ENCODE data around the gene ING5.
"Not testable (repeated sequence)": the region's sequence is repeated elsewhere in the genome, so short reads cannot be mapped to it uniquely, and the experiment has no call there.

ING5 gene

GRCh38 chr2:241742320-241742939 lies 40.6 kb downstream of the ING5 start:
- Histone ChIP-seq H3K4me1 (ENCODE audit: control insufficient read depth, insufficient read depth, low read length) (no peaks in the 10 kb centered on the region), H3K27me3 (ENCODE audit: control insufficient read depth, insufficient read depth, low read length) (no peaks in the 10 kb centered on the region), H3K9me3 (ENCODE audit: control insufficient read depth, insufficient read depth, low read depth, low read length) (no peaks in the 10 kb centered on the region), H3K4me3 (ENCODE audit: low read depth, low read length) (no peak overlapping the region), H3K9ac (ENCODE audit: low read length) (no peak overlapping the region), H3K27ac (ENCODE audit: low read depth, low read length) (no peak overlapping the region), H3K36me3 (ENCODE audit: control insufficient read depth, insufficient read depth, low read length) (peaks cover 23% of the 10 kb centered on the region)

DNA sequence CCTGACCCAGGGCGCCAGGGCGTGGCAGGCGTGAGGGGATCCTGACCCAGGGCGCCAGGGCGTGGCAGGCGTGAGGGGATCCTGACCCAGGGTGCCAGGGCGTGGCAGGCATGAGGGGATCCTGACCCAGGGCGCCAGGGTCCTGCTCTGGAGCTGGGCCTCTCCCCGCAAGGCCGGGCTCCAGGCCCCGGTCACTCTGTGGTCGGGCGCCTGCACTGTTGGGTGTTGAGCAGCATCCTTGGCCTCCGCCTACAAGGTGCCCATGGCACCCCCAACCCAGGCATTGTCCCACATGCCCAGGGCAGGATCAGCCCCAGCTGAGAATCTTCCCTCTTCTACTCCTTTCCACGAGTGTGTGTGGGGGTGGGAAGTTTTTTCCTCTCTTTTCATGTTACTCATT lies 41.2 kb downstream of the ING5 start:
- not testable (repeated sequence) for H3K9ac ChIP-seq (ENCODE audit: low read length); H3K4me1 ChIP-seq (ENCODE audit: control insufficient read depth, insufficient read depth, low read length); H3K9me3 ChIP-seq (ENCODE audit: control insufficient read depth, insufficient read depth, low read depth, low read length); H3K27me3 ChIP-seq (ENCODE audit: control insufficient read depth, insufficient read depth, low read length); H3K4me3 ChIP-seq (ENCODE audit: low read depth, low read length); H3K27ac ChIP-seq (ENCODE audit: low read depth, low read length)
- H3K36me3 ChIP-seq (ENCODE audit: control insufficient read depth, insufficient read depth, low read length): peaks cover 26% of the 10 kb centered on the region

GRCh38 chr2:241743620-241744019 lies 41.8 kb downstream of the ING5 start:
- no peaks in the 10 kb centered on the region for H3K9me3 ChIP-seq (ENCODE audit: control insufficient read depth, insufficient read depth, low read depth, low read length)
- H3K4me3 ChIP-seq (ENCODE audit: low read depth, low read length): no peak overlapping the region
- H3K27me3 ChIP-seq (ENCODE audit: control insufficient read depth, insufficient read depth, low read length): no peaks in the 10 kb centered on the region
- no peak overlapping the region for H3K27ac ChIP-seq (ENCODE audit: low read depth, low read length)
- no peak overlapping the region for H3K9ac ChIP-seq (ENCODE audit: low read length)
- H3K4me1 ChIP-seq (ENCODE audit: control insufficient read depth, insufficient read depth, low read length): no peaks in the 10 kb centered on the region
- H3K36me3 ChIP-seq (ENCODE audit: control insufficient read depth, insufficient read depth, low read length): peaks cover 26% of the 10 kb centered on the region

DNA sequence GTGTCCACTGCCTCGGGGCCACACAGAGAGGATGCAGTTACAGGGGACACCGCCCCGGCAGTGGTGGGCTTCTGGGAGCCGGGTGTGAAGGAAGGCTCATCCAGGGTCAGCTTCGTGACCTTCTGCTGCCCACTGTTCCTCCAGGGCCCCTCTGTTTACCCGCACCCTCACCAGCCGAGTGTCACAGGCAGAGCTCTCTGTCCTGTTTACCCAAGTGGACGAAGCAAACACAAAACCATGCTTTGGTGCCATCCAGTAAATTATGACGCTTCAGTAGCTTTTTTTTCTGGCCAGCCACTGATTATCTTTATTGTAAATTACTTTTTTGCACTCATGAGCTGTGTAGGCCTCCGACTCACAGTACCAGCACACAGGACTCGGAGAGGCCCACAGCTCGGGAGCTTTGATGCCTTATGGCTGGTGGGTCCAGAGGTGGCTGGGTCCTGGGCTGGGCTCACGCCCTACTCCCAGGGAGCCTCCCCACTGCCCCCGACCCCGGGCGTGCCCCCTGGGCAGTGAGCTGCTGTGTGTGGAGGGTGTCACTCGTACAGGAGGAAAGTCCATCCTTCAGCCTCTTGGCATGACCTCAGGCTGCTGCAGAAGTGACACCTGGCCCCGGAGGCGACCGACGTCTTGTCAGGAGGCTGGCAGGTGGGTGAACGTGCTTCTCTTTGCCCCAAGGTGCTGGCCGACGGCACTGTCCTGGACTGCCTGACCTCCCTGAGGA lies 42.4 kb downstream of the ING5 start:
- H3K9ac ChIP-seq (ENCODE audit: low read length): no peak overlapping the region
- no peaks in the 10 kb centered on the region for H3K27me3 ChIP-seq (ENCODE audit: control insufficient read depth, insufficient read depth, low read length)
- no peak overlapping the region for H3K27ac ChIP-seq (ENCODE audit: low read depth, low read length)
- H3K9me3 ChIP-seq (ENCODE audit: control insufficient read depth, insufficient read depth, low read depth, low read length): no peaks in the 10 kb centered on the region
- H3K4me1 ChIP-seq (ENCODE audit: control insufficient read depth, insufficient read depth, low read length): no peaks in the 10 kb centered on the region
- no peak overlapping the region for H3K4me3 ChIP-seq (ENCODE audit: low read depth, low read length)
- H3K36me3 ChIP-seq (ENCODE audit: control insufficient read depth, insufficient read depth, low read length): peaks cover 31% of the 10 kb centered on the region

DNA sequence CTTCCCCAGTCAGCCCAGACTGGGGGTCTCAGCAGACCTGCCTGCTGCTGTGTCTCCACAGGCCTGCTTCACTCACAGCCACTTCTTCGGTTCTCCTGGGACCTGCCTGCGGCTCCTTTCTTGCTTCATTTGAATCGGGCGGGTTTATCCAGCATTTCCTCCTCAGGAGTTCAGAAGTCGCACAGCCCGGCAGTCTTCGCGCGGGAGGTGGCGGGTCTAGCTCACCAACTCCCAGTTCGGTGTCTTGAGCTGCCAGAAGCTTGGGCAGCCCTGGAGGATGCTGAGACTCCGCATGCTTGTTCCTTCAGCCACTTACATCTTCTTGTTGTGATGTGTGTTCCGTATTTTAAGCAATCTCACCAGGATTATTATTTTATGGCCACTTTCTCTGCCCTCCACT lies 43.4 kb downstream of the ING5 start:
- peaks cover 32% of the 10 kb centered on the region for H3K36me3 ChIP-seq (ENCODE audit: control insufficient read depth, insufficient read depth, low read length)
- no peak overlapping the region for H3K27ac ChIP-seq (ENCODE audit: low read depth, low read length)
- no peaks in the 10 kb centered on the region for H3K27me3 ChIP-seq (ENCODE audit: control insufficient read depth, insufficient read depth, low read length)
- no peak overlapping the region for H3K4me3 ChIP-seq (ENCODE audit: low read depth, low read length)
- H3K4me1 ChIP-seq (ENCODE audit: control insufficient read depth, insufficient read depth, low read length): no peaks in the 10 kb centered on the region
- no peaks in the 10 kb centered on the region for H3K9me3 ChIP-seq (ENCODE audit: control insufficient read depth, insufficient read depth, low read depth, low read length)
- H3K9ac ChIP-seq (ENCODE audit: low read length): no peak overlapping the region

- H3K36me3 ChIP-seq (ENCODE audit: control insufficient read depth, insufficient read depth, low read length): peaks cover 34% of the 10 kb centered on the region
- no peak overlapping the region for H3K9ac ChIP-seq (ENCODE audit: low read length)
- H3K4me3 ChIP-seq (ENCODE audit: low read depth, low read length): no peak overlapping the region
- H3K27ac ChIP-seq (ENCODE audit: low read depth, low read length): no peak overlapping the region
- H3K27me3 ChIP-seq (ENCODE audit: control insufficient read depth, insufficient read depth, low read length): no peaks in the 10 kb centered on the region
- H3K9me3 ChIP-seq (ENCODE audit: control insufficient read depth, insufficient read depth, low read depth, low read length): no peaks in the 10 kb centered on the region
- no peaks in the 10 kb centered on the region for H3K4me1 ChIP-seq (ENCODE audit: control insufficient read depth, insufficient read depth, low read length)
These were observed 44.2 kb downstream of the ING5 start for GRCh38 chr2:241746084-241746483.

GRCh38 chr2:241748468-241749256 lies 46.8 kb downstream of the ING5 start:
- Histone ChIP-seq H3K36me3 (ENCODE audit: control insufficient read depth, insufficient read depth, low read length) (peaks cover 39% of the 10 kb centered on the region), H3K4me3 (ENCODE audit: low read depth, low read length) (no peak overlapping the region), H3K27me3 (ENCODE audit: control insufficient read depth, insufficient read depth, low read length) (no peaks in the 10 kb centered on the region), H3K9me3 (ENCODE audit: control insufficient read depth, insufficient read depth, low read depth, low read length) (no peaks in the 10 kb centered on the region), H3K27ac (ENCODE audit: low read depth, low read length) (no peak overlapping the region), H3K9ac (ENCODE audit: low read length) (no peak overlapping the region), H3K4me1 (ENCODE audit: control insufficient read depth, insufficient read depth, low read length) (no peaks in the 10 kb centered on the region)

DNA sequence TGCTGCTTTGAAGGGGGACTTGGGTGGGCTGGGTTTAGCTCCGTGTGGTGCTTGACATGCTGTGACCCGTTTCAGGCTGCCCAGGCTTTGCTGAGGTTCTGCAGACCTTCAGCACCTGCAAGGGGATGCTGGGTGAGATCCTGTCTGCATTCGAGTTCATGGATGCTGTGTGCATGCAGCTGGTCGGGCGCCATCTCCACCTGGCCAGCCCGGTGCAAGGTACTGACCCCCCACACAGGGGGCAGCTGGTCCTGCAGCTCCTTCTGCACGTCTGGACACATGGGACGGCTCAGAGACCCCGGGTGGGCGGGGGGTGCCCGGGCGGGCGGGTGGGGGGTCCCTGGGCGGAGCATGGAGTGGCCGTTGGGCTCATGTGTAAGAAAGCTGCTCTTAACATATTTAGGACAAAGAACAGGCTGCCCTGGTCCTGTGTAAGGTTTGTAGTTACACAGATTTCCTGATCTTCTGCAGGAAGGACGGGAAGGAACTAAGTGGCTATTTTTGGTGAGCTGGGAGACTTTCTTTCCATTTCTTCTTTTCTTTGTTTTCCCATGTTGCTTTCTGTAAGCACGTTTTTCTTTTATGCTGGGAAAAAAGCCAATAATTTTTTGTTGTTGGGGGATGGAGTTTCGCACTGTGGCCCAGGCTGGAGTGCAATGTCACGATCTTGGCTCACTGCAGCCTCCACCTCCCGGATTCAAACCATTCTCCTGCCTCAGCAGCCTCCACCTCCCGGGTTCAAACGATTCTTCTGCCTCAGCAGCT lies 48.4 kb downstream of the ING5 start:
- Histone ChIP-seq H3K27ac (ENCODE audit: low read depth, low read length) (no peak overlapping the region), H3K9me3 (ENCODE audit: control insufficient read depth, insufficient read depth, low read depth, low read length) (no peaks in the 10 kb centered on the region), H3K4me1 (ENCODE audit: control insufficient read depth, insufficient read depth, low read length) (no peaks in the 10 kb centered on the region), H3K4me3 (ENCODE audit: low read depth, low read length) (no peak overlapping the region), H3K36me3 (ENCODE audit: control insufficient read depth, insufficient read depth, low read length) (peaks cover 28% of the 10 kb centered on the region), H3K9ac (ENCODE audit: low read length) (no peak overlapping the region), H3K27me3 (ENCODE audit: control insufficient read depth, insufficient read depth, low read length) (no peaks in the 10 kb centered on the region)

GRCh38 chr2:241751152-241751551 lies 49.3 kb downstream of the ING5 start:
- Histone ChIP-seq H3K4me3 (ENCODE audit: low read depth, low read length) (no peak overlapping the region), H3K9me3 (ENCODE audit: control insufficient read depth, insufficient read depth, low read depth, low read length) (no peaks in the 10 kb centered on the region), H3K9ac (ENCODE audit: low read length) (no peak overlapping the region), H3K36me3 (ENCODE audit: control insufficient read depth, insufficient read depth, low read length) (peaks cover 28% of the 10 kb centered on the region), H3K4me1 (ENCODE audit: control insufficient read depth, insufficient read depth, low read length) (no peaks in the 10 kb centered on the region), H3K27me3 (ENCODE audit: control insufficient read depth, insufficient read depth, low read length) (no peaks in the 10 kb centered on the region), H3K27ac (ENCODE audit: low read depth, low read length) (no peak overlapping the region)

GRCh38 chr2:241751776-241752175 lies 49.9 kb downstream of the ING5 start:
- Histone ChIP-seq H3K4me3 (ENCODE audit: low read depth, low read length) (no peak overlapping the region), H3K4me1 (ENCODE audit: control insufficient read depth, insufficient read depth, low read length) (no peaks in the 10 kb centered on the region), H3K27me3 (ENCODE audit: control insufficient read depth, insufficient read depth, low read length) (no peaks in the 10 kb centered on the region), H3K9me3 (ENCODE audit: control insufficient read depth, insufficient read depth, low read depth, low read length) (no peaks in the 10 kb centered on the region), H3K27ac (ENCODE audit: low read depth, low read length) (no peak overlapping the region), H3K9ac (ENCODE audit: low read length) (no peak overlapping the region), H3K36me3 (ENCODE audit: control insufficient read depth, insufficient read depth, low read length) (peaks cover 28% of the 10 kb centered on the region)
